GM21360 (cell line): ENCODE measurements around the gene TSGA10.

ENCODE experiments used
- ATAC-seq: cut with Tn5 transposase; IDR thresholded peaks from one replicate; pipeline ENCODE4 v1.9.1; 2021; ENCODE audit warnings: mild to moderate bottlenecking, moderate library complexity; ENCODE audit not compliant: unreplicated experiment

TSGA10 gene

DNA sequence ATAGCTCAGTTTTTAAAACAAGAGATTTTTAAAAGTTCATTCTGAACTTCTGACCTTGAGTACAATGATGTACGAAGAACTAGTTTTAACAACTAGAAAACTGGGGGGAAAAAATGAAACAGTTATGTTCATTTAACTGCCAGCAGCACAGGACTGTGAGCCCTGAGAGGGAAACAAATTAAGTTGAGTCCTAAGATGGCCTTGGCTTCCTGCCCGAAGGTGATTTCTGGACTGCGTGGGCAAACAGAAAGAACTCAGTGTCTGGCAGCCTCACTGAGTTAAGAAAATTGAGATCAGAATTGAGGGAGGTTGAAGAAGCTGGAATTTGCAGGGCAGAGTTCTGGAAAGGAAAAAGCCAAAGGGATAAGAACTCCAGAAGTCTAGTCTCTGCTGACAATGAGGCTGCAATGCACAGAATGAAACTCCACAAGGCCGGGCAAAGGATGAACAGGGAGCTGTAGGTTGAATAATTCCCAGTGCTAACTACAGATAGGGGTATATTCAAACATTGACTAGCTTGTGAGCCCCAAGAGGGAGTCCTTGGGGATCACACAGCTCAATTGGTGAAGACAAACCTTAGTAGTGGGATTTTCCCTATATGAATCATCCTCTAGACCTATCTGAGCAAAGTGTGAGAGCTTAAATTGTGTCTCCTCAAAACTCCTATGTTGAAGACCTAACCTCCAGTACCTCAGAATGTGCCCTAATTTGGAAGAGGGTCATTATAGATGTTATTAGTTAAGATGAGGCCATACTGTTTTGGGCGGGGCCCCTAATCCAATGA, 205.6 kb downstream of the TSGA10 start:
- ATAC-seq = no peak

DNA sequence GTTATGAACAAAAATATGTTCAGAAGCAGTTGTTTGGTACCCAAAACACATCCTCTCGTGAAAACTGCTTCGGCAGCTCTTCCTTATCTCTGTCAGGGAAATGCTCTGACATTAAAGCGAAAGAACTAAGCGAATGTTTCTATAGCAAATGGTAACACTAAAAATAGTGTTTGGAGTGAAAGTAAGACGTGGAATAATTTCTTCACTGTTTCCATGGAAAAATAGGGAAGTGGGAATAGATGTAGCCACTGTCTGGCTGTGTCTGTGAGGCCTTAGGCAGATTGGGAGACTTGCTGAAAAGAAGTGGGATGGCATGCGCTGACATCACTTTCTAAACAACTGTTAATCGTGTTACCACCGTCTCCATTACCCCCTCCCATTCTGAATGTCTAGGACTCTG, 207.2 kb downstream of the TSGA10 start:
- no peak for ATAC-seq
